HepG2 (cell line): ENCODE measurements around the gene TULP4. TPM values are rescaled to one million over a fixed set of nuclear protein-coding genes. Genes with fewer than 3 reads are reported as not detected.

Experiments used
- CCAR2 ChIP-seq: fragments of 200-400 bp; formaldehyde crosslinking; optimal IDR thresholded peaks from 2 replicates; pipeline ENCODE3; 2018; ENCODE audit warnings: low read depth, mild to moderate bottlenecking, low read length, moderate library complexity
- HDAC2 ChIP-seq: sonication (generic); formaldehyde crosslinking; IDR thresholded peaks from 2 replicates; pipeline ENCODE4 v1.4.0; 2020; ENCODE audit warnings: missing genetic modification reagents
- HNRNPL ChIP-seq: fragments of 200-400 bp; formaldehyde crosslinking; IDR thresholded peaks from 2 replicates; pipeline ENCODE4 v1.6.1; 2017; ENCODE audit warnings: mild to moderate bottlenecking, low read depth, low read length
- HOMEZ ChIP-seq: IDR thresholded peaks from 2 replicates; pipeline ENCODE4 v1.6.1; 2016; ENCODE audit warnings: low read depth
- ISL2 ChIP-seq: sonication (generic); formaldehyde crosslinking; IDR thresholded peaks from 2 replicates; pipeline ENCODE4 v1.5.0; 2020; ENCODE audit warnings: missing genetic modification reagents
- MAF1 ChIP-seq: sonication (generic); formaldehyde crosslinking; IDR thresholded peaks from 2 replicates; pipeline ENCODE4 v1.5.0; 2020; ENCODE audit warnings: missing genetic modification reagents, borderline replicate concordance
- MEIS1 ChIP-seq: sonication (generic); formaldehyde crosslinking; IDR thresholded peaks from 2 replicates; pipeline ENCODE4 v1.9.0; 2021; ENCODE audit warnings: mild to moderate bottlenecking, missing genetic modification reagents, moderate library complexity, borderline replicate concordance
- POLR2G ChIP-seq: fragments of 200-400 bp; formaldehyde crosslinking; IDR thresholded peaks from 2 replicates; pipeline ENCODE4 v1.6.1; 2018; ENCODE audit warnings: mild to moderate bottlenecking, low read depth, low read length, moderate library complexity
- SOX5 ChIP-seq: IDR thresholded peaks from 2 replicates; pipeline ENCODE4 v1.6.1; 2016; ENCODE audit warnings: borderline replicate concordance
- SRF ChIP-seq: IDR thresholded peaks from 2 replicates; pipeline ENCODE4 v1.6.1; 2011; ENCODE audit warnings: mild to moderate bottlenecking, low read depth, low read length, moderate library complexity
- ZBTB3 ChIP-seq: sonication (generic); formaldehyde crosslinking; IDR thresholded peaks from 2 replicates; pipeline ENCODE4 v1.4.0; 2020; ENCODE audit warnings: low read depth, mild to moderate bottlenecking, moderate library complexity, missing genetic modification reagents, borderline replicate concordance
- ZBTB42 ChIP-seq: sonication (generic); formaldehyde crosslinking; IDR thresholded peaks from 2 replicates; pipeline ENCODE4 v1.5.0; 2020; ENCODE audit warnings: mild to moderate bottlenecking, missing genetic modification reagents
- ZFP82 ChIP-seq: sonication (generic); formaldehyde crosslinking; IDR thresholded peaks from 2 replicates; pipeline ENCODE4 v1.5.1; 2020; ENCODE audit warnings: mild to moderate bottlenecking, missing genetic modification reagents, borderline replicate concordance
- ZKSCAN5 ChIP-seq: sonication (generic); formaldehyde crosslinking; IDR thresholded peaks from 2 replicates; pipeline ENCODE4 v1.5.1; 2020; ENCODE audit warnings: mild to moderate bottlenecking, missing genetic modification reagents
- ZNF329 ChIP-seq: sonication (generic); formaldehyde crosslinking; IDR thresholded peaks from 2 replicates; pipeline ENCODE4 v1.9.0; 2021; ENCODE audit warnings: low read depth, mild to moderate bottlenecking, missing genetic modification reagents
- ZNF337 ChIP-seq: sonication (generic); formaldehyde crosslinking; IDR thresholded peaks from 2 replicates; pipeline ENCODE4 v1.5.1; 2020; ENCODE audit warnings: missing genetic modification reagents, low read depth, mild to moderate bottlenecking, borderline replicate concordance
- ZNF33A ChIP-seq: sonication (generic); formaldehyde crosslinking; IDR thresholded peaks from 2 replicates; pipeline ENCODE4 v1.5.1; 2020; ENCODE audit warnings: missing genetic modification reagents, mild to moderate bottlenecking, moderate library complexity, borderline replicate concordance
- ZNF350 ChIP-seq: sonication (generic); formaldehyde crosslinking; IDR thresholded peaks from 2 replicates; pipeline ENCODE4 v1.4.0; 2020; ENCODE audit warnings: mild to moderate bottlenecking, low read depth, missing genetic modification reagents, borderline replicate concordance
- ZNF451 ChIP-seq: sonication (generic); formaldehyde crosslinking; IDR thresholded peaks from 2 replicates; pipeline ENCODE4 v1.5.0; 2020; ENCODE audit warnings: mild to moderate bottlenecking, missing genetic modification reagents
- ZNF597 ChIP-seq: sonication (generic); formaldehyde crosslinking; IDR thresholded peaks from 2 replicates; pipeline ENCODE4 v1.5.0; 2020; ENCODE audit warnings: missing genetic modification reagents
- ZNF639 ChIP-seq: conservative IDR thresholded peaks from 2 replicates; pipeline ENCODE4 v1.6.1; 2018; ENCODE audit warnings: missing genetic modification reagents
- ZNF678 ChIP-seq: sonication (generic); formaldehyde crosslinking; IDR thresholded peaks from 2 replicates; pipeline ENCODE4 v1.4.0; 2020; ENCODE audit warnings: mild to moderate bottlenecking, missing genetic modification reagents
- ZNF841 ChIP-seq: sonication (generic); formaldehyde crosslinking; IDR thresholded peaks from 2 replicates; pipeline ENCODE4 v1.8.1; 2023; ENCODE audit warnings: missing genetic modification reagents, borderline replicate concordance
- polyA plus RNA-seq, 8 experiments: library from polyadenylated mRNA; depleted of rRNA in 3 of 8; stranded (reverse) in 7 of 8; unstranded in 1 of 8; fragments of >200 nt; fragmentation: Illumina TruSeq in 4 of 8; extraction: Trizol in 4 of 8; gene quantifications; 2 replicates each; pipeline versions ENCODE4 v1.2.1 to v1.2.3, GENCODE V29; 2011 to 2016; ENCODE audit warnings: low read depth in 4 of 8, missing spikeins in 1 of 8, mixed read lengths in 1 of 8; ENCODE audit not compliant: insufficient read depth in 1 of 8
- total RNA-seq, 5 experiments: library from RNA; depleted of rRNA; stranded (reverse); fragments of >200 nt; fragmentation: Illumina TruSeq; extraction: Trizol; gene quantifications; 2 replicates each; pipeline ENCODE4 v1.2.3, GENCODE V29; 2016; ENCODE audit warnings: low read depth in 1 of 5

Gene TULP4
- total and polyA plus RNA-seq, 2 of the 13 experiments (the other 11 are each of a cell fraction or from before 2014, with no cell fraction given), result 21.1 to 122 TPM

GRCh38 chr6:158559895-158560835 is 247.9 kb downstream of the TULP4 start, which contains the start of gene TMEM181 (continued):
- peak; percentile 12 for TF ChIP-seq MAF1 (CRISPR knock-in tag)
- no peak for TF ChIP-seq ZNF33A
- no peak; the same call in 1 of the 2 replicates for TF ChIP-seq ZNF350 (CRISPR knock-in tag)
- TF ChIP-seq HNRNPL, result peak; percentile 55; the same call in 1 of the 2 replicates
- peak; percentile 76 for TF ChIP-seq POLR2G
- TF ChIP-seq ZBTB3 (CRISPR knock-in tag), result no peak
- TF ChIP-seq ZNF451, result peak; percentile 64; the same call in 1 of the 2 replicates
- TF ChIP-seq MEIS1 (CRISPR knock-in tag), result no peak
- peak; percentile 83; the same call in 1 of the 2 replicates for TF ChIP-seq ZNF678 (CRISPR knock-in tag)
- TF ChIP-seq HDAC2 (CRISPR knock-in tag), result peak; percentile 63
- 0 out of 2 replicates have a peak, but pooled peaks have one; percentile 8 for TF ChIP-seq HOMEZ (CRISPR knock-in tag)
- TF ChIP-seq ZNF337 (CRISPR knock-in tag), result no peak
- peak; percentile 52; the same call in 1 of the 2 replicates for TF ChIP-seq ZNF329
- peak; percentile 12; the same call in 1 of the 2 replicates for TF ChIP-seq ZKSCAN5 (CRISPR knock-in tag)
- no peak for TF ChIP-seq ZBTB42 (CRISPR knock-in tag)
- no peak for TF ChIP-seq CCAR2
- TF ChIP-seq ZNF597 (CRISPR knock-in tag), result no peak
- TF ChIP-seq SOX5 (CRISPR knock-in tag), result peak; percentile 72; the same call in 1 of the 2 replicates
- peak; percentile 83 for TF ChIP-seq ZNF639
- 0 out of 2 replicates have a peak, but pooled peaks have one; percentile 53 for TF ChIP-seq ISL2 (CRISPR knock-in tag)
- peak; percentile 78; the same call in 1 of the 2 replicates for TF ChIP-seq ZNF841
- TF ChIP-seq SRF, result 0 out of 2 replicates have a peak, but pooled peaks have one; percentile 40
- peak; percentile 77; the same call in 1 of the 2 replicates for TF ChIP-seq ZFP82 (CRISPR knock-in tag)
